Gastrocnemius medialis (tissue), 4 donors: ENCODE results near the gene USH1G. TPM values are rescaled to one million over a fixed set of nuclear protein-coding genes. Genes with fewer than 3 reads are reported as not detected.

Experiments used
- ATAC-seq, 2 donors: fragments of 150-250 bp; one replicate each; pipeline ENCODE4 v1.9.1; 2016
- DNase-seq, 2 donors: peaks; one replicate each; pipeline ENCODE4 v3.0.0-alpha.2; 2019
- H3K27ac ChIP-seq, 4 donors: fragments of 200-600 bp; sonication (generic); 1 replicate in 1 of 4; 2 replicates in 3 of 4; pipeline ENCODE4 v1.5.1; 2016 to 2018; ENCODE audit warnings: mild to moderate bottlenecking in 2 of 4, moderate library complexity in 1 of 4
- H3K27me3 ChIP-seq, 3 donors: fragments of 200-600 bp; sonication (generic) in 2 of 3; 1 replicate in 1 of 3; 2 replicates in 2 of 3; pipeline versions ENCODE4 v1.5.1 to v1.6.0; 2016 to 2019; ENCODE audit warnings: mild to moderate bottlenecking in 1 of 3, moderate library complexity in 1 of 3
- H3K36me3 ChIP-seq, 2 donors: fragments of 200-600 bp; sonication (generic) in 1 of 2; one replicate each; pipeline ENCODE4 v1.5.1; 2017 to 2018
- H3K4me1 ChIP-seq, 2 donors: fragments of 200-600 bp; sonication (generic) in 1 of 2; one replicate each; pipeline ENCODE4 v1.5.1; 2016 to 2017; ENCODE audit warnings: mild to moderate bottlenecking in 2 of 2
- H3K4me3 ChIP-seq, 4 donors: fragments of 200-600 bp; sonication (generic) in 3 of 4; 1 replicate in 1 of 4; 2 replicates in 3 of 4; pipeline ENCODE4 v1.5.1; 2016 to 2019; ENCODE audit warnings: mild to moderate bottlenecking in 2 of 4
- H3K9me3 ChIP-seq, 3 donors: fragments of 200-600 bp; sonication (generic) in 2 of 3; 1 replicate in 1 of 3; 2 replicates in 2 of 3; pipeline ENCODE4 v1.5.1; 2016 to 2019
- POLR2A ChIP-seq, 2 donors: fragments of 450-650 bp; IDR thresholded peaks; one replicate each; pipeline ENCODE4 v1.6.1; 2017; ENCODE audit warnings: antibody characterized with exemption in 2 of 2, mild to moderate bottlenecking in 2 of 2, moderate library complexity in 2 of 2
- in situ Hi-C, 4 donors: fragments of 200-750 bp; cut with MboI; loops; one replicate each; pipeline versions ENCODE4 v1.15.0 to v1.8.0; 2017; ENCODE audit warnings: low sequenced_read_pairs in 4 of 4
- intact Hi-C: fragments of 100-400 bp; cut with DNase I; formaldehyde crosslinking; loops from one replicate; pipeline ENCODE4 v1.15.1; 2023; ENCODE audit warnings: low total_unique reads
- total RNA-seq, 4 donors: library from RNA; depleted of rRNA; stranded (reverse); fragments of >200 nt; gene quantifications; one replicate each; pipeline versions ENCODE4 v1.1.0 to v1.2.3, GENCODE V29; 2016
- TF ChIP-seq, protein P1 (sequence below), 5 experiments: fragments of 450-650 bp in 3 of 5; fragments of 200-600 bp in 2 of 5; sonication (generic) in 2 of 5; IDR thresholded peaks in 4 of 5; conservative IDR thresholded peaks in 1 of 5; 1 replicate in 4 of 5; 2 replicates in 1 of 5; pipeline ENCODE4 v1.5.1; 2016 to 2019; ENCODE audit warnings: antibody characterized with exemption in 5 of 5, mild to moderate bottlenecking in 3 of 5, moderate library complexity in 3 of 5

USH1G gene
- total RNA-seq, 4 donors from 2014 or later, result not detected

DNA sequence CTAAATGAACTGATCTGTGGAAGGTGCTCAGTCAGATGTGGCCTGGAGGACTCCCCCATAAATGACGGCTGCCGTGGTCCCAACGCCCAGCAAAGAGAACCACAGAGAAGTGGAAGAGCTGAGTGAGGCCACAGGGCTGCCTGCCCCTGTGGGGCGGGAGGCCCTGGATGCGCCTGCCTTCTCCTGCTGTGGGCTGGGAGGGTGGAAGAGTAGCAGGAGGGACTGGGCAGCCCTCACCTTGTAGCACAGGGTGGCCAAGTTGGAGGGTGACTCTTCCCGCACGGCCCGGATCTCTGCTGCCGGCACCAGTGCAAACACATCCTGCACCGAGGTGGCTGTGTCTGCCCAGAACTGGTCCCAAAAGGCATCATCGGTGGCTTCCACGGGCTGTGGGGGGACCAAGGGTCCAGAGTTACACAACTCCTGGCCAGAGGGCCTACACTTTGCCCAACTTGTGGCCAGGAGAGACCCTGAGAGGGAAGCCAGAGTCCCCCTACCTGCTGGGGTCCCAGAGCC is 41.2 kb upstream of the USH1G start:
- no peak overlapping the region for H3K4me3 ChIP-seq
- in situ Hi-C loops (loop anchor here in 1 of 4 donors (25.0 kb wide), 1 partner anchor 223 kb away; the partner anchor contains the start of gene SUMO2), intact Hi-C loops (no loop called here)
- no peaks in the 10 kb centered on the region for H3K27me3 ChIP-seq
- ATAC-seq (no peak), DNase-seq (no peak)
- H3K36me3 ChIP-seq, result no peaks in the 10 kb centered on the region
- no peak overlapping the region for H3K27ac ChIP-seq
- no peaks in the 10 kb centered on the region for H3K4me1 ChIP-seq
- no peaks in the 10 kb centered on the region for H3K9me3 ChIP-seq
- TF ChIP-seq POLR2A (IDR thresholded peaks at IDR 0.05), result no peak
- TF ChIP-seq, protein P1, sequence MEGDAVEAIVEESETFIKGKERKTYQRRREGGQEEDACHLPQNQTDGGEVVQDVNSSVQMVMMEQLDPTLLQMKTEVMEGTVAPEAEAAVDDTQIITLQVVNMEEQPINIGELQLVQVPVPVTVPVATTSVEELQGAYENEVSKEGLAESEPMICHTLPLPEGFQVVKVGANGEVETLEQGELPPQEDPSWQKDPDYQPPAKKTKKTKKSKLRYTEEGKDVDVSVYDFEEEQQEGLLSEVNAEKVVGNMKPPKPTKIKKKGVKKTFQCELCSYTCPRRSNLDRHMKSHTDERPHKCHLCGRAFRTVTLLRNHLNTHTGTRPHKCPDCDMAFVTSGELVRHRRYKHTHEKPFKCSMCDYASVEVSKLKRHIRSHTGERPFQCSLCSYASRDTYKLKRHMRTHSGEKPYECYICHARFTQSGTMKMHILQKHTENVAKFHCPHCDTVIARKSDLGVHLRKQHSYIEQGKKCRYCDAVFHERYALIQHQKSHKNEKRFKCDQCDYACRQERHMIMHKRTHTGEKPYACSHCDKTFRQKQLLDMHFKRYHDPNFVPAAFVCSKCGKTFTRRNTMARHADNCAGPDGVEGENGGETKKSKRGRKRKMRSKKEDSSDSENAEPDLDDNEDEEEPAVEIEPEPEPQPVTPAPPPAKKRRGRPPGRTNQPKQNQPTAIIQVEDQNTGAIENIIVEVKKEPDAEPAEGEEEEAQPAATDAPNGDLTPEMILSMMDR (IDR thresholded peaks at IDR 0.05 in 4 of 5, conservative IDR thresholded peaks at IDR 0.05 in 1 of 5), result no peak

DNA sequence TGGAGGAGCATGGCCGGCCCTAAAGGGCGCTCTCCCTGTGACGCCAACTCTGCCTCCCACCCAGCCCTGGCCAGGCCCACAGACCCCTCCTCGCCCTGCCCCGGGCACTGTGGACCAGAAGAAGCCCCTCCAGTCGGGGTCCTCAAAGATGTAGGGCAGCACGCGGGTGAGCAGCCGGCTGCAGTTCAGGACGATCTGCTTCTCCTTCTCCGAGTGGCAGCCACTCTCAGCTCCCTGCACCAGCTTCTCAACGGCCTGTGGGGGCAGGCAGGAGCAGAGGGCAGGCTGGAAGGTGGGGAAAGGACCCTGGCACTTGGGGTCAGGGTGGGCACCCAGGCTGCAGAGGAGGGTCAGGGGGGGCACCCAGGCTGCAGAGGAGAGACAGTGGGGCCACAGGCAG is 40.6 kb upstream of the USH1G start:
- intact Hi-C loops (no loop called here), in situ Hi-C loops (loop anchor here in 1 of 4 donors (25.0 kb wide), 1 partner anchor 224 kb away; the partner anchor contains the start of gene SUMO2)
- H3K27ac ChIP-seq, result no peak overlapping the region
- H3K4me1 ChIP-seq, result no peaks in the 10 kb centered on the region
- no peaks in the 10 kb centered on the region for H3K36me3 ChIP-seq
- DNase-seq (no peak), ATAC-seq (no peak)
- H3K27me3 ChIP-seq, result no peaks in the 10 kb centered on the region
- no peaks in the 10 kb centered on the region for H3K9me3 ChIP-seq
- no peak overlapping the region for H3K4me3 ChIP-seq
- TF ChIP-seq, protein P1 (IDR thresholded peaks at IDR 0.05 in 4 of 5, conservative IDR thresholded peaks at IDR 0.05 in 1 of 5), result no peak

DNA sequence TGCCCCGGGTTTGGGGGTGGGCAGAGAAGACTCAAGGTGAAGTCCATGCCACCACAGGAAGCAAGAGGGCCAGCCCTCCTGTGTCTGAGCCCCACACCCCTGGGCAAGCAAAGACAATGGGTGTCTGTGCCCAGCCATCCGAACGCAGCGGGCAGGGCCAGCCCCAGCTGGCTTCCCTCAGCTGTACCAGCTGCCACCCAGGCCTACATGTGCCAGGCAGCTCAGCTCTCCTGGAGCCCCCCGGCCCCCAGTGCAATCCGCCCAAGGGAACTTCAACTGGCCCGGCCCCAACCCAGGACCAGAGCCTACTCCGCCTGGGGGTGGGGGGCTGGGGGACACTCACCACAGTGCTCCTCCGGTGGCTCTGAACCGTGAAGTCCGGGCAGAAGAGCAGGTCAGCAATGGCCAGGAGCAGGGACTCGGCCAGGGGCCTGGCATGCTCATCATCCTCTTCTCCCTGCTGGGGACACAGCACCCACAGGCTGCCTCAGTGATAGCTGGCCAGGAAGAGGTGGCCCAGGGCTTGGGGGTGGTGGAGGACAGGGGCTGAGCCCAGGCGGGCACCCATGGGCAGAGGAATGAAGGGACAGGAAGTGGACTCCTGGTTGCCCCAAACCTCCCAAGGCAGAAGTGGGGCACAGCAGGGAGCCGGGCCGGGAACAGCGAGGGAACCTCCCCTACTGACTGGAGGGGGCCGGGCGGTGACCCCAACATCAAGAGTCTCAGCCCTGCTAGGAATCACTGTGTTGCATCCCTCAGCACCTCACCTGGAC is 39.8 kb upstream of the USH1G start:
- in situ Hi-C loops, result loop anchor here in 1 of 4 donors (25.0 kb wide), 1 partner anchor 224 kb away; the partner anchor contains the start of gene SUMO2
- ATAC-seq, result no peak
- no peak for DNase-seq
- Histone ChIP-seq H3K4me1 (no peaks in the 10 kb centered on the region), H3K9me3 (no peaks in the 10 kb centered on the region), H3K4me3 (no peak overlapping the region), H3K27ac (no peak overlapping the region), H3K27me3 (no peaks in the 10 kb centered on the region), H3K36me3 (no peaks in the 10 kb centered on the region)
- intact Hi-C loops, result no loop called here
- no peak for TF ChIP-seq POLR2A (IDR thresholded peaks at IDR 0.05)
- TF ChIP-seq, protein P1 (IDR thresholded peaks at IDR 0.05 in 4 of 5, conservative IDR thresholded peaks at IDR 0.05 in 1 of 5), result no peak

DNA sequence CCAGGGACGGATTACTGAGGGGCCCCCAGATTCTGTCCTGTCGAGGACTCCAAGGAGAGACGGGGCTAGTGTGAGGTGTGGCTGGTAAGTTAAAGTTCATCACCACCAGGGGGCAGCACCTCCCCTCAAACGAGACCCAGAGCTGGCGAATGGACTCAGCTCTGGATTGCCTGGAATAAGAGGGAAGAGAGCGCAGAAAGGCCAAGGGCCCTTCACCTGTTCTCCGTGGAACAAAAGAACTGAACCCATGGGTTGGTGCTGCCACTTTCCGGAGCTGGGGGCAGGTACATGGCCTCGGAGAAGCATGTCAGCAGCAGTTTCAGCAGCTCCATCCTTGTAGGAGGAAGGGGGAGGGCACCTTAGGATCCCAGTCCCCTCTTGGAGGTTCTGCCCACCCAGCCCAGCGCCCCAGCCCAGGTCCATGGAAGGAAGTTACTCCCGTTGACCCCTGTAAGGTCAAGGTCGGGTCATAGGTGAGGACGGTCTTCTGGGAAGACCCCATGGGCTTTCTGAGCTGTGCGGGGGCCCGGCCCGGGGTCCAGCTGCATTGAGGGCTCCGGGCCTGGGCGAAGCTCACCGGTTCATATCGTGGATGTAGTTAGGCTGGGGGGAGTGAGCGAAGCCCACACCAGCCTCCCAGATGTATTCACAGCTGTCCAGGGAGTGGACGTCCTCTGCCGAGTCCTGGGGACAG is 38.7 kb upstream of the USH1G start:
- intact Hi-C loops, result loop anchor here (1.0 kb wide), 3 partner anchors 25 to 239 kb away; partner anchors contain the start of gene CDR2L
- H3K27me3 ChIP-seq, result no peaks in the 10 kb centered on the region

More for the DNA sequence above, 38.7 kb upstream of the USH1G start:
- in situ Hi-C loops, result loop anchor here in 1 of 4 donors (25.0 kb wide), 1 partner anchor 225 kb away; the partner anchor contains the start of gene SUMO2
- ATAC-seq, result peak; percentile 93 to 96
- Histone ChIP-seq H3K27ac (no peak overlapping the region), H3K4me3 (no peak overlapping the region), H3K9me3 (no peaks in the 10 kb centered on the region), H3K4me1 (no peaks in the 10 kb centered on the region), H3K36me3 (no peaks in the 10 kb centered on the region)
- TF ChIP-seq POLR2A (IDR thresholded peaks at IDR 0.05), result no peak
- TF ChIP-seq, protein P1 (IDR thresholded peaks at IDR 0.05 in 4 of 5, conservative IDR thresholded peaks at IDR 0.05 in 1 of 5), result peak; percentile 64 to 90 (median 85)
- peak; percentile 71 to 78 for DNase-seq
